Measurements from ENCODE around the gene GAS2L2.

GRCh38 chr17:35752471-35752870, 568 bp downstream of the GAS2L2 start:
- TF ChIP-seq, protein P1, sequence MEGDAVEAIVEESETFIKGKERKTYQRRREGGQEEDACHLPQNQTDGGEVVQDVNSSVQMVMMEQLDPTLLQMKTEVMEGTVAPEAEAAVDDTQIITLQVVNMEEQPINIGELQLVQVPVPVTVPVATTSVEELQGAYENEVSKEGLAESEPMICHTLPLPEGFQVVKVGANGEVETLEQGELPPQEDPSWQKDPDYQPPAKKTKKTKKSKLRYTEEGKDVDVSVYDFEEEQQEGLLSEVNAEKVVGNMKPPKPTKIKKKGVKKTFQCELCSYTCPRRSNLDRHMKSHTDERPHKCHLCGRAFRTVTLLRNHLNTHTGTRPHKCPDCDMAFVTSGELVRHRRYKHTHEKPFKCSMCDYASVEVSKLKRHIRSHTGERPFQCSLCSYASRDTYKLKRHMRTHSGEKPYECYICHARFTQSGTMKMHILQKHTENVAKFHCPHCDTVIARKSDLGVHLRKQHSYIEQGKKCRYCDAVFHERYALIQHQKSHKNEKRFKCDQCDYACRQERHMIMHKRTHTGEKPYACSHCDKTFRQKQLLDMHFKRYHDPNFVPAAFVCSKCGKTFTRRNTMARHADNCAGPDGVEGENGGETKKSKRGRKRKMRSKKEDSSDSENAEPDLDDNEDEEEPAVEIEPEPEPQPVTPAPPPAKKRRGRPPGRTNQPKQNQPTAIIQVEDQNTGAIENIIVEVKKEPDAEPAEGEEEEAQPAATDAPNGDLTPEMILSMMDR (IDR thresholded peaks at IDR 0.05): no peak
- TF ChIP-seq POLR2AphosphoS5 (IDR thresholded peaks at IDR 0.05; ENCODE audit: insufficient read depth in 1 of 2, low read depth in 1 of 2) (no peak), POLR2A (IDR thresholded peaks at IDR 0.05) (no peak)

Data from vagina (tissue), 2 donors.